GM12892 (cell line): ENCODE data around the gene VPS9D1.

Experiments
- POLR2A ChIP-seq: IDR thresholded peaks from 2 replicates; pipeline ENCODE4 v1.6.1; 2011; ENCODE audit warnings: low read depth, low read length, control low read depth
- POLR2AphosphoS5 ChIP-seq: IDR thresholded peaks from 2 replicates; pipeline ENCODE4 v1.6.1; 2011; ENCODE audit warnings: low read depth, low read length, control low read depth
- TAF1 ChIP-seq: IDR thresholded peaks from 2 replicates; pipeline ENCODE4 v1.6.1; 2011; ENCODE audit warnings: low read depth, mild to moderate bottlenecking, control low read depth, low read length, borderline replicate concordance

DNA sequence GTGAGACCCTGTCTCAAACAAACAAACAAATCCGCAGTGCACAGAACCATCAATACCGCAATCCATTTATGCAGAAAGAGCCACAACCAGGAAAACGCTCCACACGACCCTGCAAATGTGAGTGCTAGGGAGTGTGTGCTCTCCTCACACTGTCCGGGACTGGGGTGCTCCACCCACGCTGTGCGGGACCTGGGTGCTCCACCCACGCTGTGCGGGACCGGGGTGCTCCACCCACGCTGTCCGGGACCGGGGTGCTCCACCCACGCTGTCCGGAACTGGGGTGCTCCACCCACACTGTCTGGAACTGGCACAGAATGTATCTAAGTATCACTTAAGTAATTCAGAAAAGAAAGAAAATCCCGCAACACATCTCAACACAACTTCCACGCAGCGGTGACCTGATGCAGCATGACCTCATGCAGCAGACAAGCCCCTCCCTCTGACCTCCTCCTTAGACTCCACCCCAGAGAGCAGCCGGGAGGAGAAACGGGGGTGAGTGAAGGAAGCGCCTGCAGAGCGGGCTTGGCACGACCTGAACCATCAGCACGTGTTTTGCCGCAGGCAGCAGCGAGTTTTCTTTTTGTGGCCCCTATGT, 39.1 kb upstream of the VPS9D1 start:
- TF ChIP-seq POLR2A: no peak
- no peak for TF ChIP-seq POLR2AphosphoS5
- TF ChIP-seq TAF1: no peak
